Panc1 (cell line): ENCODE results near the gene YBEY. TPM values are rescaled to one million over a fixed set of nuclear protein-coding genes. Genes with fewer than 3 reads are reported as not detected.

ENCODE experiments used
- ATAC-seq: fragments of 200-7000 bp; cut with Tn5 transposase; 2 replicates; pipeline ENCODE4 v1.9.1; 2020; ENCODE audit warnings: mild to moderate bottlenecking, moderate library complexity
- BruUV-seq: library from RNA; stranded (reverse); fragments of 400-500 nt; replicated peaks from 2 replicates; lab custom pipeline; 2021; lab: Mats Ljungman, UMichigan
- CTCF ChIA-PET: fragments of 300-600 bp; sonication (Branson Sonifier 250); formaldehyde crosslinking; loops from one replicate; lab custom pipeline; 2022; ENCODE audit warnings: antibody characterized with exemption; lab: Charles Lee
- POLR2A ChIA-PET: fragments of 300-600 bp; sonication (Branson Sonifier 250); formaldehyde crosslinking; loops from one replicate; lab custom pipeline; 2022; ENCODE audit warnings: antibody characterized with exemption; lab: Charles Lee
- DNase-seq: peaks from one replicate; pipeline ENCODE4 v3.0.0-alpha.2; 2010; ENCODE audit warnings: low read depth, low spot score
- H3K27ac ChIP-seq: 2 replicates; pipeline ENCODE4 v1.5.1; 2011; ENCODE audit warnings: mild to moderate bottlenecking, low read length, inconsistent platforms
- H3K27me3 ChIP-seq: fragments of 200-500 bp; sonication (Bioruptor generic); 2 replicates; pipeline ENCODE4 v1.6.0; 2014; ENCODE audit warnings: low read length, inconsistent platforms; ENCODE audit not compliant: control insufficient read depth, insufficient read depth
- H3K36me3 ChIP-seq: fragments of 200-500 bp; sonication (Bioruptor generic); 2 replicates; pipeline ENCODE4 v1.5.1; 2014; ENCODE audit warnings: inconsistent platforms, mild to moderate bottlenecking, low read length, moderate library complexity; ENCODE audit not compliant: control insufficient read depth, insufficient read depth
- H3K4me1 ChIP-seq: 2 replicates; pipeline ENCODE4 v1.5.1; 2011; ENCODE audit warnings: inconsistent platforms, mild to moderate bottlenecking, low read length, moderate library complexity; ENCODE audit not compliant: control insufficient read depth, insufficient read depth
- H3K4me3 ChIP-seq, 2 experiments: 2 replicates each; pipeline ENCODE4 v1.5.1; 2011 to 2012; ENCODE audit warnings: low read depth in 2 of 2, low read length in 2 of 2, mild to moderate bottlenecking in 2 of 2, inconsistent platforms in 1 of 2, moderate library complexity in 1 of 2
- H3K9me3 ChIP-seq: fragments of 200-500 bp; sonication (Bioruptor generic); 2 replicates; pipeline ENCODE4 v1.5.1; 2014; ENCODE audit warnings: low read depth, mild to moderate bottlenecking, inconsistent platforms, low read length, moderate library complexity; ENCODE audit not compliant: control insufficient read depth, insufficient read depth
- POLR2AphosphoS5 ChIP-seq: IDR thresholded peaks from 2 replicates; pipeline ENCODE4 v1.6.1; 2012; ENCODE audit warnings: mild to moderate bottlenecking, low read depth, low read length, moderate library complexity
- SIN3A ChIP-seq: IDR thresholded peaks from 2 replicates; pipeline ENCODE4 v1.6.1; 2012; ENCODE audit warnings: low read depth, mild to moderate bottlenecking, low read length, moderate library complexity, borderline replicate concordance; ENCODE audit not compliant: insufficient read depth
- TCF7L2 ChIP-seq: IDR thresholded peaks from 2 replicates; pipeline ENCODE4 v1.6.1; 2011; ENCODE audit warnings: mild to moderate bottlenecking, low read depth, low read length, inconsistent platforms
- in situ Hi-C: cut with HindIII; loops from 2 replicates; pipeline ENCODE4 v1.10.0; 2016; ENCODE audit warnings: low sequenced_read_pairs, low pct_unique_long_range_greater_than_20kb
- intact Hi-C: fragments of 100-400 bp; cut with micrococcal nuclease; formaldehyde crosslinking; loops from one replicate; pipeline ENCODE4 v1.10.0; 2022; ENCODE audit not compliant: unreplicated experiment
- total RNA-seq: library from RNA; stranded (reverse); gene quantifications from one replicate; pipeline ENCODE4 v1.2.1, GENCODE V29; 2021; ENCODE audit not compliant: unreplicated experiment
- TF ChIP-seq, protein P1 (sequence below): fragments of 450-650 bp; IDR thresholded peaks from 2 replicates; pipeline ENCODE4 v1.5.1; 2017; ENCODE audit warnings: mild to moderate bottlenecking
- TF ChIP-seq, protein P2 (sequence below), 2 experiments: IDR thresholded peaks; 2 replicates each; pipeline ENCODE4 v1.6.1; 2011 to 2012; ENCODE audit warnings: low read depth in 2 of 2, control low read depth in 1 of 2, low read length in 1 of 2, mild to moderate bottlenecking in 1 of 2, moderate library complexity in 1 of 2; ENCODE audit not compliant: insufficient read depth in 1 of 2

Gene YBEY
- total RNA-seq, 1 experiment from 2014 or later, result 10.7 TPM

DNA sequence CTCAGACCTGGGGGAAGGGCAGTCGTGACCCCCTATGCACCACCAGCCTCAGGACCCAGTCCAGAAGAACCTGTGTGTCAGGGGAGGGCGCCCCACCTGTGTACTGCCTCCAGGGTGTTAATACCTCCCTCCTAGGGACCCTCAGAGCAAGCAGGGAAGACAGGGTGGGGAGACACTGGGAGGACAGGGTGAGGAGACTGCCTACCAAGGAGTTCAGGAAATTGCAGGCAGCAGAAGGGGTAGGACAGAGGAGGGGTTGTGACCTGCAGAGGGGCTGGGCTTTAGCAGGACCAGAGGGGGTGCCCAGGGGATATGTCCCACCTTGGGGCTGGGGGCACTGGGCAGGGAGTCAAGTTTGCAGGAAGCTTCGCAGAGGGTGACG, 32.3 kb downstream of the YBEY start:
- no peaks in the 10 kb centered on the region for H3K9me3 ChIP-seq
- DNase-seq, result no peak
- CTCF ChIA-PET, result no interaction called here
- no TSS peak for BruUV-seq
- H3K27me3 ChIP-seq, result no peaks in the 10 kb centered on the region
- 0 out of 2 replicates have a peak, but pooled peaks have one; percentile 9 for ATAC-seq
- H3K36me3 ChIP-seq, result no peaks in the 10 kb centered on the region
- intact Hi-C loops, result no loop called here
- no peak overlapping the region for H3K4me3 ChIP-seq
- peaks cover 12% of the 10 kb centered on the region for H3K4me1 ChIP-seq
- no peak overlapping the region for H3K27ac ChIP-seq
- TF ChIP-seq TCF7L2, result no peak
- TF ChIP-seq, protein P1, sequence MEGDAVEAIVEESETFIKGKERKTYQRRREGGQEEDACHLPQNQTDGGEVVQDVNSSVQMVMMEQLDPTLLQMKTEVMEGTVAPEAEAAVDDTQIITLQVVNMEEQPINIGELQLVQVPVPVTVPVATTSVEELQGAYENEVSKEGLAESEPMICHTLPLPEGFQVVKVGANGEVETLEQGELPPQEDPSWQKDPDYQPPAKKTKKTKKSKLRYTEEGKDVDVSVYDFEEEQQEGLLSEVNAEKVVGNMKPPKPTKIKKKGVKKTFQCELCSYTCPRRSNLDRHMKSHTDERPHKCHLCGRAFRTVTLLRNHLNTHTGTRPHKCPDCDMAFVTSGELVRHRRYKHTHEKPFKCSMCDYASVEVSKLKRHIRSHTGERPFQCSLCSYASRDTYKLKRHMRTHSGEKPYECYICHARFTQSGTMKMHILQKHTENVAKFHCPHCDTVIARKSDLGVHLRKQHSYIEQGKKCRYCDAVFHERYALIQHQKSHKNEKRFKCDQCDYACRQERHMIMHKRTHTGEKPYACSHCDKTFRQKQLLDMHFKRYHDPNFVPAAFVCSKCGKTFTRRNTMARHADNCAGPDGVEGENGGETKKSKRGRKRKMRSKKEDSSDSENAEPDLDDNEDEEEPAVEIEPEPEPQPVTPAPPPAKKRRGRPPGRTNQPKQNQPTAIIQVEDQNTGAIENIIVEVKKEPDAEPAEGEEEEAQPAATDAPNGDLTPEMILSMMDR, result no peak
- no peak for TF ChIP-seq POLR2AphosphoS5
- TF ChIP-seq SIN3A, result no peak
- TF ChIP-seq, protein P2, sequence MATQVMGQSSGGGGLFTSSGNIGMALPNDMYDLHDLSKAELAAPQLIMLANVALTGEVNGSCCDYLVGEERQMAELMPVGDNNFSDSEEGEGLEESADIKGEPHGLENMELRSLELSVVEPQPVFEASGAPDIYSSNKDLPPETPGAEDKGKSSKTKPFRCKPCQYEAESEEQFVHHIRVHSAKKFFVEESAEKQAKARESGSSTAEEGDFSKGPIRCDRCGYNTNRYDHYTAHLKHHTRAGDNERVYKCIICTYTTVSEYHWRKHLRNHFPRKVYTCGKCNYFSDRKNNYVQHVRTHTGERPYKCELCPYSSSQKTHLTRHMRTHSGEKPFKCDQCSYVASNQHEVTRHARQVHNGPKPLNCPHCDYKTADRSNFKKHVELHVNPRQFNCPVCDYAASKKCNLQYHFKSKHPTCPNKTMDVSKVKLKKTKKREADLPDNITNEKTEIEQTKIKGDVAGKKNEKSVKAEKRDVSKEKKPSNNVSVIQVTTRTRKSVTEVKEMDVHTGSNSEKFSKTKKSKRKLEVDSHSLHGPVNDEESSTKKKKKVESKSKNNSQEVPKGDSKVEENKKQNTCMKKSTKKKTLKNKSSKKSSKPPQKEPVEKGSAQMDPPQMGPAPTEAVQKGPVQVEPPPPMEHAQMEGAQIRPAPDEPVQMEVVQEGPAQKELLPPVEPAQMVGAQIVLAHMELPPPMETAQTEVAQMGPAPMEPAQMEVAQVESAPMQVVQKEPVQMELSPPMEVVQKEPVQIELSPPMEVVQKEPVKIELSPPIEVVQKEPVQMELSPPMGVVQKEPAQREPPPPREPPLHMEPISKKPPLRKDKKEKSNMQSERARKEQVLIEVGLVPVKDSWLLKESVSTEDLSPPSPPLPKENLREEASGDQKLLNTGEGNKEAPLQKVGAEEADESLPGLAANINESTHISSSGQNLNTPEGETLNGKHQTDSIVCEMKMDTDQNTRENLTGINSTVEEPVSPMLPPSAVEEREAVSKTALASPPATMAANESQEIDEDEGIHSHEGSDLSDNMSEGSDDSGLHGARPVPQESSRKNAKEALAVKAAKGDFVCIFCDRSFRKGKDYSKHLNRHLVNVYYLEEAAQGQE (IDR thresholded peaks at IDR 0.05; ENCODE audit: insufficient read depth in 1 of 2, low read depth in 2 of 2, low read length in 1 of 2), result no peak
- POLR2A ChIA-PET, result no interaction called here
- in situ Hi-C loops, result no loop called here

DNA sequence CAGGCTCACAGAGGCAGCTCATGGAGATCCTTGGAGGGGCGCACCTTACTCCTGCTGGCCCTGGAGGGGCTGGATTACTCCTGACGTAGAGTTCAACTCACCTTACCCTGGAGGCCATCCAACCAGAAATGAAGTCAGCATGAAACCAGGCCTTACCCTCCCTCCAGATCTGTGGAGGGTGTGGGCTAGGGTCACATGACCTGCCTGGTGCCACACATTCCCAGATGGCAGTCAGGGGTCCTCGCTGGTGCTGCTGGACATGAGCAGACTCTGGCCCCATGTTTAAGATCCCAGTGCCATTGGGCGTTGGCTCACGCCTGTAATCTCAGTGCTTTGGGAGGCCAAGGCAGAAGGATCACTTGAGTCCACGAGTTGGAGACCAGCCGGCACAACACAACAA, 33.0 kb downstream of the YBEY start:
- intact Hi-C loops, result no loop called here
- DNase-seq (no peak), ATAC-seq (no peak)
- in situ Hi-C loops, result no loop called here
- ChIA-PET POLR2A (no interaction called here), CTCF (no interaction called here)
- Histone ChIP-seq H3K36me3 (no peaks in the 10 kb centered on the region), H3K4me3 (no peak overlapping the region), H3K27me3 (no peaks in the 10 kb centered on the region), H3K27ac (no peak overlapping the region), H3K4me1 (peaks cover 12% of the 10 kb centered on the region), H3K9me3 (no peaks in the 10 kb centered on the region)
- TF ChIP-seq TCF7L2, result no peak
- 0 out of 2 replicates have a peak, but pooled peaks have one; percentile 2 for TF ChIP-seq POLR2AphosphoS5
- TF ChIP-seq, protein P1, result no peak
- TF ChIP-seq, protein P2 (IDR thresholded peaks at IDR 0.05; ENCODE audit: insufficient read depth in 1 of 2, low read depth in 2 of 2, low read length in 1 of 2), result no peak
- no peak for TF ChIP-seq SIN3A
- BruUV-seq, result no TSS peak
